ENCODE results near the gene PDSS2. TPM values are rescaled to one million over a fixed set of nuclear protein-coding genes. Genes with fewer than 3 reads are reported as not detected.

Gene PDSS2
- total RNA-seq, 1 donor: 12.3 TPM

DNA sequence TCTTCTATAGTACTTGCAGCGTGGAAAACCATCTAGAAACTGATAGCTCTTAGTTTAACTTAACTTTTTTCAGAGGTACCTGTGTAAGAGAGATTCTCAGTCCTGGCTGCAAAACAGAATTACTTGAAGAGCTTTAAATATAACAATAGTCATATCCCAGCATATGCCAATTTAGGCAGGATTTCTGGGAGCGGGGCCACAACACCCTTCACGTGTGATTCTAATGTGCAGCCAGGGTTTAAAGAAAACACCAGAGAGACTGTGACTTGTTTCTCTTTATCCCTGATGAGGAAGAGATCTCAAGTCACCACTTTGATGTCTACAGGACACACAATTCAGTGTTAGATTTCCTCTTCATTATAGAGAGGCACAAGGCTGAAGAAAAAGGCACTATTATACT, 103.7 kb downstream of the PDSS2 start:
- Histone ChIP-seq H2AFZ (ENCODE audit: low read length) (no peak overlapping the region), H3K4me1 (ENCODE audit: insufficient read depth, low read length) (no peaks in the 10 kb centered on the region), H3K79me2 (ENCODE audit: insufficient read depth, low read length) (no peaks in the 10 kb centered on the region), H3K36me3 (ENCODE audit: insufficient read depth, low read length) (no peaks in the 10 kb centered on the region), H4K20me1 (ENCODE audit: insufficient read depth, low read length) (no peaks in the 10 kb centered on the region), H3K27ac (ENCODE audit: low read depth, low read length) (no peak overlapping the region), H3K27me3 (ENCODE audit: insufficient read depth, low read length) (no peaks in the 10 kb centered on the region), H3K4me2 (ENCODE audit: insufficient read depth, low read length) (no peak overlapping the region), H3K4me3 (ENCODE audit: insufficient read depth, low read length) (no peak overlapping the region), H3K9me3 (ENCODE audit: low read depth, low read length) (no peaks in the 10 kb centered on the region)
- TF ChIP-seq, protein P1, sequence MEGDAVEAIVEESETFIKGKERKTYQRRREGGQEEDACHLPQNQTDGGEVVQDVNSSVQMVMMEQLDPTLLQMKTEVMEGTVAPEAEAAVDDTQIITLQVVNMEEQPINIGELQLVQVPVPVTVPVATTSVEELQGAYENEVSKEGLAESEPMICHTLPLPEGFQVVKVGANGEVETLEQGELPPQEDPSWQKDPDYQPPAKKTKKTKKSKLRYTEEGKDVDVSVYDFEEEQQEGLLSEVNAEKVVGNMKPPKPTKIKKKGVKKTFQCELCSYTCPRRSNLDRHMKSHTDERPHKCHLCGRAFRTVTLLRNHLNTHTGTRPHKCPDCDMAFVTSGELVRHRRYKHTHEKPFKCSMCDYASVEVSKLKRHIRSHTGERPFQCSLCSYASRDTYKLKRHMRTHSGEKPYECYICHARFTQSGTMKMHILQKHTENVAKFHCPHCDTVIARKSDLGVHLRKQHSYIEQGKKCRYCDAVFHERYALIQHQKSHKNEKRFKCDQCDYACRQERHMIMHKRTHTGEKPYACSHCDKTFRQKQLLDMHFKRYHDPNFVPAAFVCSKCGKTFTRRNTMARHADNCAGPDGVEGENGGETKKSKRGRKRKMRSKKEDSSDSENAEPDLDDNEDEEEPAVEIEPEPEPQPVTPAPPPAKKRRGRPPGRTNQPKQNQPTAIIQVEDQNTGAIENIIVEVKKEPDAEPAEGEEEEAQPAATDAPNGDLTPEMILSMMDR (IDR thresholded peaks at IDR 0.05; ENCODE audit: extremely low read depth, low read depth, low read length): no peak
- DNase-seq (ENCODE audit: insufficient read length, low spot score, missing footprints): no peak

DNA sequence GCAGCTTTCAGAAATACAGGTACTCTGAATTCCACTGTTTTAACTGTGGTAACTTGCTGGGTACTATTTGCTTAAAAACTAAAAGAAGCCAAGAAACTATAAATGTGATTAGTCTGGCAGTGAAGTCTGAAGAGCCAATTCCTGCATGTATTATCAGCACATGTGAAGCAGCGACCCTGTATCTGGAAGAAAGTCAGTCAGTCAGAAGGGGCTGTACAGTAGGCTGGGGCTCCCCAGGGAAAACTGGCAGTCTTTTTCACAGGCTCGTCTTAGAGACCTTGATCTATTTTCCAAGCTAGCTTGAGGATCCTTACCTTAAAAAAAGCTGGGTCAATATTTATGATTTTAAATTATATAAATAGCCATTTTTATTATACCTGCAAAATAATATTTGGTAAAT, 104.9 kb downstream of the PDSS2 start:
- Histone ChIP-seq H4K20me1 (ENCODE audit: insufficient read depth, low read length) (no peaks in the 10 kb centered on the region), H3K9me3 (ENCODE audit: low read depth, low read length) (no peaks in the 10 kb centered on the region), H3K36me3 (ENCODE audit: insufficient read depth, low read length) (no peaks in the 10 kb centered on the region), H3K4me1 (ENCODE audit: insufficient read depth, low read length) (no peaks in the 10 kb centered on the region), H3K27me3 (ENCODE audit: insufficient read depth, low read length) (no peaks in the 10 kb centered on the region), H3K27ac (ENCODE audit: low read depth, low read length) (no peak overlapping the region), H3K79me2 (ENCODE audit: insufficient read depth, low read length) (no peaks in the 10 kb centered on the region), H2AFZ (ENCODE audit: low read length) (peak overlapping the region; percentile 10), H3K4me2 (ENCODE audit: insufficient read depth, low read length) (peak overlapping the region; percentile 30), H3K4me3 (ENCODE audit: insufficient read depth, low read length) (no peak overlapping the region)
- TF ChIP-seq, protein P1 (IDR thresholded peaks at IDR 0.05; ENCODE audit: extremely low read depth, low read depth, low read length): no peak
- no peak for DNase-seq (ENCODE audit: insufficient read length, low spot score, missing footprints)

DNA sequence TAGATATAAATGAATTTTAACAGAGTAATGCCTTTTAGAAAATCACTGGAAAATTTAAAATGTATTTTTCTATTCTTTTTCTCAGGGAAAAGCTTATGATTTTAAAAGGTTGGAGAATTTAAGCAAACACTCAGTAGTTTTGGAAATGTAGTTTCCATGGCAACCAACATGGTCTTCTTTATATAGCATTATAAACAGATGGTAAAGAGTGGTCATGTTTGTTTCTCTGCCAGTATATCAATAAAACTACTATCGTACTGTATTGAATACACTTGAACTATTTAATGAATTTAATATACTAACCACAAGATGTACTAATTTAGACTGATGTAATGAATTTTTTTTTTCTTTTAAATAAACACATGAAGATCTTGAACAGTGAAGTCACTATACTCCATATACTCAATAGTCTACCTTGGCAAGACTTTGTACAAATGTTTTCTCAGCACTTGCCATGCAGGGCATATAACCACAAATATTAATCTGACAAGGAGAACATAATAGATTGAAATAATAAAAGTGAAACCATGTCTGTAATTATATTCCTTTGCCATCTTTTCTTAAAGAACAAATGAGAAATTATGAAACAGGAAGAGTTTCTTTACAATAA, 105.5 kb downstream of the PDSS2 start:
- no peaks in the 10 kb centered on the region for H3K9me3 ChIP-seq (ENCODE audit: low read depth, low read length)

DNA sequence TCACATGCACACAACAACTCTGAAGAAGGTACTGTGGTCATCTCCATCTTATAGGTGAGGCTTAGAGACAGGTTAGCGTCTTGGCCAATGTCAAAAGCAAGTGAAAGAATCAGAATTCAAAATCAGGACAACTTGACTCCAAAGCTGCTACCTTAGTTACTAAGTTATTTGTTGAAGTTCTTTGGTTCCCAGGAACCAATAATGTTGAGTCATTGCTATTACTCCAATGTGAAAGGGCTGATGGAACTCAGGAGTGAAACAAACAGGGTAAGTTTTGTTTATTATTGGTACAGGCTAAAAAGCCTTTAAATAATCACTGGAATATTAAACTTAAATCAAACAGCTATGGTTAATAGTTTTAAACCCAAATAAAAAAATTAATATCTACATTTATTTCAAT, 111.1 kb downstream of the PDSS2 start:
- no peak for DNase-seq (ENCODE audit: insufficient read length, low spot score, missing footprints)
- Histone ChIP-seq H2AFZ (ENCODE audit: low read length) (no peak overlapping the region), H4K20me1 (ENCODE audit: insufficient read depth, low read length) (no peaks in the 10 kb centered on the region), H3K27me3 (ENCODE audit: insufficient read depth, low read length) (no peaks in the 10 kb centered on the region), H3K27ac (ENCODE audit: low read depth, low read length) (no peak overlapping the region), H3K4me1 (ENCODE audit: insufficient read depth, low read length) (no peaks in the 10 kb centered on the region), H3K4me2 (ENCODE audit: insufficient read depth, low read length) (no peak overlapping the region), H3K79me2 (ENCODE audit: insufficient read depth, low read length) (no peaks in the 10 kb centered on the region), H3K36me3 (ENCODE audit: insufficient read depth, low read length) (no peaks in the 10 kb centered on the region), H3K9me3 (ENCODE audit: low read depth, low read length) (no peaks in the 10 kb centered on the region), H3K4me3 (ENCODE audit: insufficient read depth, low read length) (no peak overlapping the region)
- TF ChIP-seq, protein P1 (IDR thresholded peaks at IDR 0.05; ENCODE audit: extremely low read depth, low read depth, low read length): no peak

More for the DNA sequence above, 105.5 kb downstream of the PDSS2 start:
- Histone ChIP-seq H4K20me1 (ENCODE audit: insufficient read depth, low read length) (no peaks in the 10 kb centered on the region), H3K27ac (ENCODE audit: low read depth, low read length) (no peak overlapping the region), H3K36me3 (ENCODE audit: insufficient read depth, low read length) (no peaks in the 10 kb centered on the region), H2AFZ (ENCODE audit: low read length) (no peak overlapping the region), H3K4me2 (ENCODE audit: insufficient read depth, low read length) (peak overlapping the region; percentile 30), H3K79me2 (ENCODE audit: insufficient read depth, low read length) (no peaks in the 10 kb centered on the region), H3K4me1 (ENCODE audit: insufficient read depth, low read length) (no peaks in the 10 kb centered on the region), H3K4me3 (ENCODE audit: insufficient read depth, low read length) (no peak overlapping the region), H3K27me3 (ENCODE audit: insufficient read depth, low read length) (no peaks in the 10 kb centered on the region)
- TF ChIP-seq, protein P1 (IDR thresholded peaks at IDR 0.05; ENCODE audit: extremely low read depth, low read depth, low read length): no peak
- no peak for DNase-seq (ENCODE audit: insufficient read length, low spot score, missing footprints)
